Measurements from ENCODE around the gene PIK3C2B.

The PIK3C2B gene

GRCh38 chr1:204454476-204454875 is 40.1 kb downstream of the PIK3C2B start:
- TF ChIP-seq, protein P1, sequence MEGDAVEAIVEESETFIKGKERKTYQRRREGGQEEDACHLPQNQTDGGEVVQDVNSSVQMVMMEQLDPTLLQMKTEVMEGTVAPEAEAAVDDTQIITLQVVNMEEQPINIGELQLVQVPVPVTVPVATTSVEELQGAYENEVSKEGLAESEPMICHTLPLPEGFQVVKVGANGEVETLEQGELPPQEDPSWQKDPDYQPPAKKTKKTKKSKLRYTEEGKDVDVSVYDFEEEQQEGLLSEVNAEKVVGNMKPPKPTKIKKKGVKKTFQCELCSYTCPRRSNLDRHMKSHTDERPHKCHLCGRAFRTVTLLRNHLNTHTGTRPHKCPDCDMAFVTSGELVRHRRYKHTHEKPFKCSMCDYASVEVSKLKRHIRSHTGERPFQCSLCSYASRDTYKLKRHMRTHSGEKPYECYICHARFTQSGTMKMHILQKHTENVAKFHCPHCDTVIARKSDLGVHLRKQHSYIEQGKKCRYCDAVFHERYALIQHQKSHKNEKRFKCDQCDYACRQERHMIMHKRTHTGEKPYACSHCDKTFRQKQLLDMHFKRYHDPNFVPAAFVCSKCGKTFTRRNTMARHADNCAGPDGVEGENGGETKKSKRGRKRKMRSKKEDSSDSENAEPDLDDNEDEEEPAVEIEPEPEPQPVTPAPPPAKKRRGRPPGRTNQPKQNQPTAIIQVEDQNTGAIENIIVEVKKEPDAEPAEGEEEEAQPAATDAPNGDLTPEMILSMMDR (conservative IDR thresholded peaks at IDR 0.05) = no peak
- no peak overlapping the region for H3K27ac ChIP-seq

- TF ChIP-seq, protein P1 (conservative IDR thresholded peaks at IDR 0.05) = no peak
- no peak overlapping the region for H3K27ac ChIP-seq
Measured at GRCh38 chr1:204453141-204453772, 41.3 kb downstream of the PIK3C2B start.

DNA sequence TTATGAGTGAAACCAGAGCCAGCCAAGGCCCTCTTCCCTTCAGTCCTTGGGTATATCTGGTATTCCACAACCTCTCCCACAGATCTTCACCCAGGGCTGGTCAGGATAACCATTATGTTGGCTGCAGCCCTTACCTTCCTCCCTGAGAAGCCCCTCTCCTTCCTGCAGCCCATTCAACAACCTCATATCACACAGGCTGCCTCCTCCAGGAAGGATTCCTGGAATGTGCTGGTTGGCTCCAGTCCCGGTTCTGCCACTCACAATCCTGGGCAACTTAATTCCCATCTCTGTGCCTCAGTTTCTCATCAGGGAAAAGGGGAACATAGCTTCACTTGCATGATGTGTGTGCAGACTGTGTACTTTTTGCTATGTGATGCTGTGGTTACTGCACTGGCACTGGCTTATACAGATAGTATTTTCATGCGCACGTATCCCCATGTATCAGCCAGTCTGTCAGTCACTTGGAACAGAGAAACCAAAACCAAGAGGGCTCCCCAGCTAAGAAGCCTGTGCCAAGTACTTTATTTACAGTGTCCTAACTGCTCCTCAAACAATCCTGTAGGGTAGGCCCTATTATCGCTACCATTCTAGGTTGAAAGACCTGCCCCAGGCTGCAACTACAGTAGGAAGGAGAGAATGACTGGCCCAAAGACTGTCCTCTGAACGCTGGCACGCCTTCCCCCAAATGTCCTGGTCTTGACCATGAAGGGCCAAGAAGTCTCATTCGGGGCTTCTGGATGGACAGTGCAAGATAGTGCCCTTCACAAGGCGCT is 43.1 kb downstream of the PIK3C2B start:
- H3K27ac ChIP-seq = no peak overlapping the region
- TF ChIP-seq, protein P1 (conservative IDR thresholded peaks at IDR 0.05) = no peak

GRCh38 chr1:204450461-204451257 is 43.9 kb downstream of the PIK3C2B start:
- no peak overlapping the region for H3K27ac ChIP-seq
- TF ChIP-seq, protein P1 (conservative IDR thresholded peaks at IDR 0.05) = no peak

DNA sequence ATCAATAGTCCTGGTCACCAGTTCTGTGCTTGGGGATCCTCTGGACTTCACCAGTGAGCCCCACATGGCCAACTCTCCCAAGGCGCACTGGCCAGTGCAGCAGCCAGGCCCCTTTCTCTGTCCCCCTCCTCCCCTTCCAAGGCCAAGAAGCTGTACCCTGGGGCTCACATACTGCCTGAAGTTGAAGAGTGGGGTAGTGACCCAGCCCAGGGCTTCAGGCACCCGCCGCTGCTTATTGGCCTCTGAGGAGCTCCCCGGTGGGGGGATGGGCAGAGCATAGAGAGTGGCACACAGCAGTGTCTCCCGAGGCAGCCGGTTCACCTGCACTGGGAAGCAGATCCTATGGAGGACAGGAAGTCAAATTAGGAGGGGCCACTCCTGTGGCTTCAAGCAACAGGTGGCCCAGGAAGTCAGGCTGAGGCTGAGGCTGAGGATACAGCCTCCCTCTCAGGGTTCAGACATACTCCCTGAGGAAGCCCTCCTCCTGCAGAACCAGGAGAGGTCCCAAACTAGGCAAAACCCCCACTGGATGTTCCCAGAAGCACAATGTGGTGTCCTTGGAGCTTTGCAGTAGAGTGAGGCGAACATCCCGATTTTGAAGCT is 44.8 kb downstream of the PIK3C2B start:
- H3K27ac ChIP-seq = no peak overlapping the region
- TF ChIP-seq, protein P1 (conservative IDR thresholded peaks at IDR 0.05) = no peak

DNA sequence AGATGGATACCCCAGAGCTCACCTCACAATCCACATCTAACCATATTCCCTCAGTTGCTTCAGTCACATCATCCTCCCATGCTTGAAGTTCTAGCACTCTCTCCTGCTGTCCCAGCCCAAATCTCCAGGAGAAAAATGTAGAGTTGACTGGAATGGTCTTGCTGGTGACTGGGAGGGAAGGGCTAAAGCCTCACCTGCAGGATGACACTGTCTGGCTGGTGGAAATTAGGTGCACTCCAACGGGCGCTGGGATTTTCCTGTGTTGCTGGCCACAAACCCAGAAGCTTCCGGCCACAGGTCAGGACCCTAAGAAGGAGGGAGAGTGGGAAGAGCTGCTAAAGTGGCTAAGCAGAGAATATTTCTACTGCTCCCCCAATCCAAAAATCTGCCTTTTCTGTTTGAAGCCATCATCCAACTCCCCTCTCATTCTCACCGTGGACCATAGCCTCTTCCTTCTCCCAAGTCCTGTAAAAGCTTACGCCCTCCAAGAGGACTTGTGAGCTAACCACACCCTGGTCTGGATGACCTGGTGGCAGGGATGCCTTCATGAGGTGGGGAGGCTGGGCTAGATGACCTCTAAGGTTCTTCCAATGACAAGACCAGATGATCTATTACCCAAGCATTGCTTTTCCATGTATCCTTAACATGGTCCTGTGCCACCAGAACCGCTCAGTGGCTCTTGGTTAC is 45.5 kb downstream of the PIK3C2B start:
- no peak overlapping the region for H3K27ac ChIP-seq
- TF ChIP-seq, protein P1 (conservative IDR thresholded peaks at IDR 0.05) = no peak
